ENCODE results near the gene TRPC4AP. TPM values are rescaled to one million over a fixed set of nuclear protein-coding genes. Genes with fewer than 3 reads are reported as not detected.
"Not testable (repeated sequence)": the region's sequence is repeated elsewhere in the genome, so short reads cannot be mapped to it uniquely, and the experiment has no call there.

TRPC4AP gene
- total and polyA plus RNA-seq, 12 donors: 26.2 to 46.4 (median 38.0) TPM

- H3K36me3 ChIP-seq: peaks cover 0 to 30% (median 3%) of the 10 kb centered on the region in 9 donors
- intact Hi-C loops (cut with DNase I): loop anchor here in 1 of 10 donors (10.0 kb wide), 1 partner anchor 60 kb away; no protein-coding TSS in a partner anchor
- ATAC-seq (no peak), DNase-seq (no peak)
- no peaks in the 10 kb centered on the region for H3K9me3 ChIP-seq
- TF ChIP-seq CTCF (IDR thresholded peaks at IDR 0.05): no peak
- peaks cover 5 to 78% (median 56%) of the 10 kb centered on the region in 9 donors for H3K4me1 ChIP-seq
- 90 to 92% methylated on average over 3 of the region's 3 CpGs for WGBS, 2 donors
- H3K27me3 ChIP-seq: no peaks in the 10 kb centered on the region
- peak overlapping the region in 1 of 10 donors; percentile 20 for H3K27ac ChIP-seq
- no peak overlapping the region for H3K4me3 ChIP-seq
Measured at GRCh38 chr20:35084998-35085397, 7.6 kb downstream of the TRPC4AP start.

- 23 to 25% methylated on average over 5 of the region's 5 CpGs for WGBS, 2 donors
- Histone ChIP-seq H3K4me1 (peaks cover 0 to 56% (median 42%) of the 10 kb centered on the region in 9 donors), H3K4me3 (peak overlapping the region in 1 of 10 donors; percentile 7), H3K36me3 (peaks cover 0 to 48% (median 14%) of the 10 kb centered on the region in 9 donors)
- not testable (repeated sequence) for H3K27me3 ChIP-seq, H3K9me3 ChIP-seq, H3K27ac ChIP-seq
- intact Hi-C loops (cut with DNase I): loop anchor here in 1 of 10 donors (10.0 kb wide), 1 partner anchor 55 kb away; no protein-coding TSS in a partner anchor
- peak in 6 of 8 donors; percentile 49 to 73 (median 60) for ATAC-seq
- peak in 1 of 2 donors; percentile 21 for DNase-seq
Measured at GRCh38 chr20:35080348-35080642, 12.3 kb downstream of the TRPC4AP start.

GRCh38 chr20:35079472-35080347, 12.9 kb downstream of the TRPC4AP start:
- Histone ChIP-seq H3K4me1 (peaks cover 0 to 50% (median 38%) of the 10 kb centered on the region in 9 donors), H3K36me3 (peaks cover 0 to 47% (median 14%) of the 10 kb centered on the region in 9 donors), H3K4me3 (peak overlapping the region in 1 of 10 donors; percentile 7), H3K9me3 (no peaks in the 10 kb centered on the region), H3K27me3 (no peaks in the 10 kb centered on the region), H3K27ac (no peak overlapping the region)
- 87 to 88% methylated on average over 8 of the region's 8 CpGs for WGBS, 2 donors
- ATAC-seq (peak in 2 of 8 donors; percentile 30 to 52), DNase-seq (no peak)
- TF ChIP-seq CTCF (IDR thresholded peaks at IDR 0.05): no peak
- intact Hi-C loops (cut with DNase I): loop anchor here in 1 of 10 donors (10.0 kb wide), 1 partner anchor 55 kb away; no protein-coding TSS in a partner anchor

- Histone ChIP-seq H3K9me3 (peaks cover 0 to 2% (median 0%) of the 10 kb centered on the region in 11 donors), H3K36me3 (peaks cover 0 to 47% (median 14%) of the 10 kb centered on the region in 9 donors), H3K4me1 (peaks cover 0 to 39% (median 34%) of the 10 kb centered on the region in 9 donors), H3K27ac (no peak overlapping the region), H3K4me3 (no peak overlapping the region), H3K27me3 (no peaks in the 10 kb centered on the region)
- ATAC-seq: no peak
- TF ChIP-seq CTCF (IDR thresholded peaks at IDR 0.05): no peak
- DNase-seq: no peak
- 98% methylated on average over 5 of the region's 5 CpGs for WGBS, 2 donors
- intact Hi-C loops (cut with DNase I): no loop called here
Measured at GRCh38 chr20:35077872-35078271, 14.7 kb downstream of the TRPC4AP start.
